Activated CD4-positive, alpha-beta T cell treated with anti-CD3 and anti-CD28 coated beads for 4 hours (primary cell): ENCODE data around the gene SLC35F4.
"Not testable (repeated sequence)": the region's sequence is repeated elsewhere in the genome, so short reads cannot be mapped to it uniquely, and the experiment has no call there.

ENCODE experiments used
- DNase-seq, 2 donors: peaks; one replicate each; pipeline ENCODE4 v3.0.0-alpha.2; 2020

The SLC35F4 gene

DNA sequence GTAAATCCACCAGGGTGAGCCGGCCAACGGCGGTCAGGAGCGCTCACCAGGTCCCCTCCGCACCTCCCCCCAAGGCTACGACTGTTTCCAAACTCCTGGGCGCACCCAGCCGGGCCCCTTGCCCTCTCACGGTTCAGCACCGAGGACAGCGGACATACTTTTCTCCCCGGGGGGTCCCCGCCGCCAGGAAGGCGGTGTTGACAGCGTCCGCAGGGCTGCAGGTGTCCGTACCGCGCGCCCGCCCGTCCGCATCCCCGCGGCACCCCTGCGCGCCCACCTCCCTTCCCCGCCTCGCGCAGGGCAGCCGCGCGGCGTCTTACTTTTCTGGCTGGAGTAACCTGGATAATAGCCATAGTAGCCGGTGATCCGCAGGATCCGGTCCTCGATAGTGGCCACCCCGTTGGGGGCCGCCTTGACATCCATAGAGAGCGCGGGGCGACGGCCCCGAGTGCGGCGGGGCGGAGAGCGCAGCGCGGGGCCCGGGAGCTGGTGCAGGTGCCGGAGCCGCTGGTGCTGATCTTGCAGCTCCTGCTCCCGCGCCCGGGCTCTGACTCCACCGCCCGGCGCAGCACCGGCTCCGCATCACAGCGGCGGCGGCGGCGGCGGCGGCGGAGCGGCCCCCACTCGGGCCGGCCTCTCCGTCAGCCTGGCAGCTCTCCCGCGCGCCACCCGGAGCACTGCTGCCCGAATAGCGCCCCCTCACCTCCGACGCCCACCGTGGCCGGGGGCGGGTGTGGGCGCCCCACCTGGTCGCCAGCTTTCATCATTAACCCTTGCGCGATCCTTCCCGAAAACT, at the start of gene SLC35F4:
TSS of gene SLC35F4 (minus strand) at position 690 of the 796 bp plus-strand sequence.
- no peak for DNase-seq

- DNase-seq: no peak
Measured at GRCh38 chr14:57909626-57910025, 43.7 kb upstream of the SLC35F4 start.

- DNase-seq: no peak
Measured at GRCh38 chr14:57903954-57904353, 38.1 kb upstream of the SLC35F4 start.

GRCh38 chr14:57898837-57899572, 33.1 kb upstream of the SLC35F4 start:
- DNase-seq: no peak

GRCh38 chr14:57897144-57897748, 31.4 kb upstream of the SLC35F4 start:
- DNase-seq: no peak

GRCh38 chr14:57889245-57889644, 23.4 kb upstream of the SLC35F4 start:
- DNase-seq: no peak

- no peak for DNase-seq
Measured at GRCh38 chr14:57884175-57884574, 18.3 kb upstream of the SLC35F4 start.

DNA sequence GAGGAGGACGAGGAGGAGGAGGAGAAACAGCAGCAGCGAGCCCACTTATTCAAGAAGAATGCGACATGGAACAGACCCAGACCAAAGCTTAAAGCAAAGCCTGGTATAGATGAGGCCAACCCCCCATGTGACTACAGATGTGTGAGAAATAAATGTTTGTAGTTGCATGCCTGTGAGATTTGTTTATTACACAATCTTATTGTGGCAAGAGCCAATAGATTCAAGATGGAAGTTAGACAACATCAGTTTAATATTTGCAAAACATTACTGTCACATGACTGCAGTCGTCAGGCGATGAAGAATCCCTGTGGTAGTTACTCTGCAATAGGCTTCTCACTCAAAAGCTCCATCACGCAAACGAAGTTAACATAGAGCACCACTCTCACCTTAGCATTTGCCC, 17.2 kb upstream of the SLC35F4 start:
- no peak for DNase-seq

DNA sequence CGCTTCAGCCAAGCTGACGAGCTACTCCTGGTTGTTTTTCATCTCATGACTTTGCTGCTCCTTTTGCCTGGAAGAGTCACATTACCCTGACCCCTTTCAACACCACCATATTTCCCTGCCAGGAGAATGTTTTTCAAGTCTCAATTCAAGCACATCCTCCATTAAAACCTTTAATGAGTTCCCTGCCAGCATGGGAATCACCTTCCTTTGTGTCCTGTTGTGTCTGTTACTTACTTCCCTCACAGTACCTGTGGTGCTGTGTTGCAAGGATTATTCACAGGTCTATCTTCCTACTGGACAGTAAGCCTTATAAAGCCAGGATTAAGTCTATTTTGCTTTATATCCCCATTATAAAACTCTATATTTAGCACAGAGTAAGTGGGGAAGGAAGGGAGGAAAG, 13.6 kb upstream of the SLC35F4 start:
- DNase-seq: no peak

DNA sequence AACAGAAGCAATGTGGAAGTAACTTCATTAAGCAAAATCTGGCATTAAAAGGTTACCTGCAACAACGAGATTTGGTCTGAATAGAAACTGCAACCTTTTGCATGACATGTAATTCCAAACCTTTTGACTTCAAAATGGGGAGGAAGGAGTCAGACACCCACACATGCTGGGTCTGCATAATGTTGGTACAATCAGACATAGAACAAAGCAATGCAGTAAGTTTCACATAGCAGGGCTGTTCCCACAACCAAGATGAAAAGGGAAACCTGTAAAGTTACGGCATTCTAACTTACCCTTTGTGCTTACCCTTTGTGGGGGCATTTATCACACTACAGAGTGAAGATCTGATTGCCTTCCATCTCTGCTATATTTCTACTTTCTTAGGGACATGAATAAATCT, 10.1 kb upstream of the SLC35F4 start:
- no peak for DNase-seq

GRCh38 chr14:57875296-57875695, 9.4 kb upstream of the SLC35F4 start:
- no peak for DNase-seq

- no peak for DNase-seq
Measured at GRCh38 chr14:57871459-57872080, 5.7 kb upstream of the SLC35F4 start.

DNA sequence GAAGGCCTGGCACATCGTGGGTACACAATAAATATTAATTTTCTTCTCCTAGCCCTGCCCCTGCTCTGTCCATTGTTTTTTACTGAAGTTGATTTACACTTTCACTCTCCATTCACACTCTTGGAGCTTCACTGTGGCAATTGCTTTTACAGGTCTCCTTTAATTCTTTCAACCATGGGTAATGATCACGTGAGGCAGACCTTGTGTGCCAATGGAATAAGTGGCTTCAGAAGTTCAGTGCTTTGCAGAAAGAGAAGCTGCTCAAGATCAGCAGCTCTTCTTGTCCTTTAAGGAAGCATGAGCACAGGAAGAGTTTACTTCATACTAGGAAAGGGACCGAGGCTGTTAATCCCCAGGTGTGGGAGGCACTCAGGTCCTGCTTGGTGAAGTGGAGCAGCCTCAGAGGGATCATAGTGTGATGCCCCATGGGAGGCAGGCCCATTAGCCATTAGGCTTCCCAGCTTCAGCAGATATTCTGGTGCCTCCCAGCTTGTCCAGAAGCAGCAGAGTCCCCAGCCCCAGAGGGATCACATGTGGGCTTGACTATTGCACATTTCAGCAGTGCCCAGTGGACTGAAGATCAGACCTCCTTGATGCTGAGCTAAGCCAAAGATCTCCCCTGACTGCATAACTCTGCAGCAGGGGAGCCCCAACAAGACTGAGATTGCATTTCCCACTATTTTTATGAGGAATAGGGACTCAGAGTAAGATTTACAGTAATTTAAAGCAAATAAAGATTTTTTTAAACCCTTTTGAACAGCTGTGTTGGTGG, 5.0 kb upstream of the SLC35F4 start:
- DNase-seq: no peak

DNA sequence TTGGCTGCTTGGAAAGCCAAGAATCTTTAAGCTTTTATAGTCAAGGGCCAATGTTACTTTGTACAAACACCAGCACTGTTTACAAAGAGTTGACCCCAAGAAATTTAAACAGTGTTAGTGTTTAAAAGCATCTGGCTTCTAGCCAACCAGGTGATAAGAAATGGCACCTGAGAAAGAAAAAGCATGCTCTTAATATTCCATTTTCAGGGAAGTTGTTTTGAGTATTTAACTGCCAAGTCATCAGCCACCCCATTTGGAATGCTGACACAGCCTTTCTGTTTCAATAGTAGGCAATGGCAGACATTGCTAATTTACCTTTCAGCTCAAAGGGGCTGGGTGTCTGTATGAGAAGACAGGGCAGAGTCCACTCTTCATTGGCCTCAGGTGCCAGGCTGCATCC, 3.7 kb upstream of the SLC35F4 start:
- no peak for DNase-seq

GRCh38 chr14:57866199-57866705, 360 bp upstream of the SLC35F4 start:
- no peak for DNase-seq

DNA sequence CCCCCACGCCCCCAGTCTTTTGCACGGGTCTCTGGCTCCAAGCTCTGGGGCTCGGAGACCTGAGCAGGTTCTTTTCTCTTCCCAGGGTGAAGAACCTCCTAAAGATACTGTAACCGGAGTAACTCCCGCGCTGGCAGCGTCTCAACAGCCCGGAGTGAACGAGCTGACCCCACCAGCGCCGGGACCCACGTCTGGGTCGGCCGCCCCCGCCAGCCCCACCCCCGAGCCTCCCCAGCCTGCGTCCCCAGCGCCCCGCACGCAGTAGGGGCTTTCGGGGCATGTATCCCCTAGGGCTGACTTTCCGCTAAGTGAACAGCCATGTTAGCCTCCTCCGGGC, 858 bp downstream of the SLC35F4 start:
- no peak for DNase-seq

DNA sequence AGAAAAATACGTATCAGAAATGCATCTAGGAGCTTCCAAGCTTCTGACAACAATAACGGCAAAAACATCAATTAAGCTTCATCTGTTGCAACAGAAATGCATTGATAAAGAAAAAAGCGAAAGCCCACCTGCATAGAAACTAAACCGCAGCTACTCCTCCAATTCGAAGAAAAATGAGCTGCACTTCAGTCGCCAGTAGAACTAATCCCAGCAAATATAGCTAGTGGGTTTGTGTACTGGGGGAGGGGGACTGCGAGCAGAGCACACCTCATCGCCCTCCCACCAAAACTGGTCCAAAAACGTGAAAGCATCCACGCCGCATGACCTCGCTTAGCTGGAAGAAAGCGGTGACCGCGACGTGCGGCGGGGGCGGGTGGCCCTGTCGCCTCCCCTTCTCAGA, 1.2 kb downstream of the SLC35F4 start:
- DNase-seq: no peak

- no peak for DNase-seq
Measured at GRCh38 chr14:57863471-57863870, 2.4 kb downstream of the SLC35F4 start.

DNA sequence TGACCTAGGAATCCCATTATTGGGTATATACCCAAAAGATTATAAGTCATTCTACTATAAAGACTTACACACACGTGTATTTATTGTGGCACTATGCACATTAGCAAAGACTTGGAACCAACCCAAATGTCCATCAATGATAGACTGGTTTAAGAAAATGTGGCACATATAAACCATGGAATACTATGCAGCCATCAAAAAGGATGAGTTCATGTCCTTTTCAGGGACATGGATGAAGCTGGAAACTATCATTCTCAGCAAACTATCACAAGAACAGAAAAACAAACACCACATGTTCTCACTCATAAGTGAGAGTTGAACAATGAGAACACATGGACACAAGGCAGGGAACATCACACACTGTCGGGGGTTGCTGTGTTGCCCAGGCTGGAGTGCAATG, 10.2 kb downstream of the SLC35F4 start:
- DNase-seq: not testable (repeated sequence)

DNA sequence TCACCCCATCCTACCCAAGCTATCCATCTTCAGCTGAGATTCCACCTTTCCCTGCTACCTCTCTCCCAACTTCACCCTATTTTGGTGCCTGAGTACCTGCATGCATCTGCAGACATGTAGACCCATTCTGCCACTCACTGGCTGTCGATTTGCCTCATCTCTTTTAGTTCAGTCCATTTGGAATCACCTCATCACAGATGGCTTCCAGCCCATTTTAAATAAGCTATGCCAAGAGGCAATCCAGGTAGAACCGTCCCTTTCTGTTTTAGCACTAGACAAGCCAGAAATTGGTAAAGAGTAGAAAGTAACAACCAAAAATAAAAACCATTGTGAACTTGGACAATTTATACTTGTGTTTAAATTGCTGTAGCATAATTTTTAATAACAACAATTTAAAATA, 11.3 kb downstream of the SLC35F4 start:
- no peak for DNase-seq

GRCh38 chr14:57851354-57851753, 14.5 kb downstream of the SLC35F4 start:
- DNase-seq: no peak

GRCh38 chr14:57848786-57849185, 17.1 kb downstream of the SLC35F4 start:
- DNase-seq: no peak

DNA sequence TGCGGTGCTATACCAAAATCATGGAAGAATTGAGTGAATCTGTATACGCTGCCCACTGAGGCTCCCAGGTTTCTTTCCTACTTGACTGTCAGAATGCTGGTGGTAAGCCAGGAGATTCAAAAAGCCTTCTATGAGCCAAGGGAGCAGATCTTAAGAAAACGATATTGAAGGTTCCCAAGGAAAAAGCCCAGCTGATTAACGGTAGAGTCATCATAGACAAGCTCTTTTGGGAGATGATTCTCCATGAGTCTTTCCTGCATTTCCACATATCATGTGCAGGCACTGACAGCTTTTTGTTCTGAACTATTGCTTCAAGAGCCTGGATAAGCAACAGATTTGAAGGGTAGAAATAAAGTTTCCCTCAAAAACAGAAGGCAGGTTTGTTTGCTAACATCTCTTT, 17.5 kb downstream of the SLC35F4 start:
- DNase-seq: no peak
